NB4 (cell line): ENCODE results near the gene AMZ1.

Source experiments
- TF ChIP-seq, protein P1 (sequence below): IDR thresholded peaks from one replicate; pipeline ENCODE4 v1.5.1; 2012; ENCODE audit warnings: low read depth, low read length
- TF ChIP-seq, protein P2 (sequence below): IDR thresholded peaks from 2 replicates; pipeline ENCODE4 v1.6.1; 2011; ENCODE audit warnings: low read depth, low read length

DNA sequence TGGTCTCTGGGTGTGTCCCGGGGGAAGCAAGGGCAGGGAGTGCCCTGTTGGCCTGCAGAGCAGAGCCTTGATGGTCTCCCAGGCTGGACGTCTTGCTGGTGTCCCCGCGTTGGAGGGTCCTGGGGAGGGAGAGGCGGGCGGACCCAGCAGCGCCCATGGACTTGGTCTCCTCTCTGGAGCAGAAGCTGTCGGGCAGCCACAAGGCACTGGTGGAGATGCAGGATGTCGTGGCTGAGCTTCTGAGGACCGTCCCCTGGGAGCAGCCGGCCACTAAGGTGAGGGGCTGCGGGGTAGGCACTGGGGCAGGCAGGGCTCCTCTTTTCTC is 35.3 kb upstream of the AMZ1 start:
- TF ChIP-seq, protein P1, sequence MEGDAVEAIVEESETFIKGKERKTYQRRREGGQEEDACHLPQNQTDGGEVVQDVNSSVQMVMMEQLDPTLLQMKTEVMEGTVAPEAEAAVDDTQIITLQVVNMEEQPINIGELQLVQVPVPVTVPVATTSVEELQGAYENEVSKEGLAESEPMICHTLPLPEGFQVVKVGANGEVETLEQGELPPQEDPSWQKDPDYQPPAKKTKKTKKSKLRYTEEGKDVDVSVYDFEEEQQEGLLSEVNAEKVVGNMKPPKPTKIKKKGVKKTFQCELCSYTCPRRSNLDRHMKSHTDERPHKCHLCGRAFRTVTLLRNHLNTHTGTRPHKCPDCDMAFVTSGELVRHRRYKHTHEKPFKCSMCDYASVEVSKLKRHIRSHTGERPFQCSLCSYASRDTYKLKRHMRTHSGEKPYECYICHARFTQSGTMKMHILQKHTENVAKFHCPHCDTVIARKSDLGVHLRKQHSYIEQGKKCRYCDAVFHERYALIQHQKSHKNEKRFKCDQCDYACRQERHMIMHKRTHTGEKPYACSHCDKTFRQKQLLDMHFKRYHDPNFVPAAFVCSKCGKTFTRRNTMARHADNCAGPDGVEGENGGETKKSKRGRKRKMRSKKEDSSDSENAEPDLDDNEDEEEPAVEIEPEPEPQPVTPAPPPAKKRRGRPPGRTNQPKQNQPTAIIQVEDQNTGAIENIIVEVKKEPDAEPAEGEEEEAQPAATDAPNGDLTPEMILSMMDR: no peak
- TF ChIP-seq, protein P2, sequence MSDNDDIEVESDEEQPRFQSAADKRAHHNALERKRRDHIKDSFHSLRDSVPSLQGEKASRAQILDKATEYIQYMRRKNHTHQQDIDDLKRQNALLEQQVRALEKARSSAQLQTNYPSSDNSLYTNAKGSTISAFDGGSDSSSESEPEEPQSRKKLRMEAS: no peak
